CD4-positive, alpha-beta T cell treated with Interleukin-17A for 4 hours (primary cell): ENCODE results near the gene EIF4A3.
"Not testable (repeated sequence)": the region's sequence is repeated elsewhere in the genome, so short reads cannot be mapped to it uniquely, and the experiment has no call there.

Experiments
- DNase-seq: peaks from one replicate; pipeline ENCODE4 v3.0.0-alpha.2; 2020; ENCODE audit warnings: mixed read lengths

The EIF4A3 gene

GRCh38 chr17:80171681-80172080 is 24.8 kb upstream of the EIF4A3 start:
- no peak for DNase-seq

- no peak for DNase-seq
These were observed 23.0 kb upstream of the EIF4A3 start, which contains the start of gene CARD14 for GRCh38 chr17:80169784-80170500. TSS of gene CARD14 (plus strand) at chr17:80170030. CDS start at chr17:80181439, 11,409 bp downstream.

GRCh38 chr17:80169107-80169506 is 22.2 kb upstream of the EIF4A3 start:
- DNase-seq = no peak

- DNase-seq = no peak
These were observed 21.4 kb upstream of the EIF4A3 start for GRCh38 chr17:80168371-80168770.

GRCh38 chr17:80166446-80166845 is 19.5 kb upstream of the EIF4A3 start:
- DNase-seq = no peak

GRCh38 chr17:80164185-80164584 is 17.3 kb upstream of the EIF4A3 start:
- no peak for DNase-seq

GRCh38 chr17:80163336-80163735 is 16.4 kb upstream of the EIF4A3 start:
- no peak for DNase-seq

GRCh38 chr17:80160536-80160935 is 13.6 kb upstream of the EIF4A3 start:
- no peak for DNase-seq

GRCh38 chr17:80158846-80159245 is 11.9 kb upstream of the EIF4A3 start:
- no peak for DNase-seq

GRCh38 chr17:80155600-80155999 is 8.7 kb upstream of the EIF4A3 start:
- DNase-seq = not testable (repeated sequence)

GRCh38 chr17:80154166-80154565 is 7.2 kb upstream of the EIF4A3 start:
- DNase-seq = no peak

- DNase-seq = no peak
These were observed 6.1 kb upstream of the EIF4A3 start for GRCh38 chr17:80153004-80153403.

- no peak for DNase-seq
These were observed 5.3 kb upstream of the EIF4A3 start for GRCh38 chr17:80152081-80152702.

GRCh38 chr17:80151333-80151732 is 4.4 kb upstream of the EIF4A3 start:
- DNase-seq = no peak

GRCh38 chr17:80146121-80147034 is 550 bp downstream of the EIF4A3 start:
- DNase-seq = peak; percentile 14

- no peak for DNase-seq
These were observed 1.6 kb downstream of the EIF4A3 start for GRCh38 chr17:80145076-80146075.

GRCh38 chr17:80142929-80143328 is 4.0 kb downstream of the EIF4A3 start:
- no peak for DNase-seq

- DNase-seq = no peak
These were observed 5.3 kb downstream of the EIF4A3 start for GRCh38 chr17:80141463-80142165.

GRCh38 chr17:80138856-80139426 is 8.0 kb downstream of the EIF4A3 start:
- DNase-seq = no peak

GRCh38 chr17:80137131-80137530 is 9.8 kb downstream of the EIF4A3 start:
- no peak for DNase-seq

- no peak for DNase-seq
These were observed 13.3 kb downstream of the EIF4A3 start for GRCh38 chr17:80133626-80133970.
